GM19025 (cell line): ENCODE results near the gene KATNAL1.

ENCODE experiments used
- ATAC-seq: cut with Tn5 transposase; IDR thresholded peaks from one replicate; pipeline ENCODE4 v1.9.1; 2021; ENCODE audit warnings: mild to moderate bottlenecking, low read depth, moderate library complexity; ENCODE audit not compliant: unreplicated experiment

KATNAL1 gene

DNA sequence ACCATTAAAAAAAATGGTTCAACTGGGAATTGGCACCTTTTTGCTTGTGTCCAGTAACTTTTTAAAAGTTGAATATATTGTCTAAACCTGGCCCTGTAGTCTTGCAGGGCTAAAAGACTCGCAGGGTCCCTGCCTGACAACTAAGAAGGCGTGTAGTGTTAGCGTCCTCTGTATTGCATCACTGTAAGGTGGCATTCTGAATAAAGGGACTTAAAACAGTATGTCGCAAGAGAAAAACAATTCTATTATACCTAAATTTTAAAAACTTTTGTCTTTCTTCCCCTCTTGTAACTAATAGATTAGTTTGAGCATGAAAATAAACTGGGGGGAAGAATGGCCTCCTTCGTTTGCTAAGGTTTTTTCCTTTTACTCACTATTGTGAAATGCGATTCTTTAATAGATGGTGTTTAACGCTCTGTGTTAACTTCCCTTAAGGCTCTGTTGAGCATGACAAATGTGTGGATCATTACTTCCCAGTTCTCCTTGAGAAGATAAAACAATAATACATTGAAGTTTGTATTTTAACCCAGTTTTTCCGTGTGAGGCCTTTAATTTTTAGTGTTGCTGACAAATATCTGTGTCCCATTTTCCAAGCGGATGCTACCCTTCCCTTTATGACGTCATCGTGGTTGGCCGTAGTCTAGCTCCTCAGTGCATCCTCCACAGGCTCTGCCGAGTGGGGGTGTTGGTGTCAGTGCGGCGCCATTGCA is 134.6 kb downstream of the KATNAL1 start:
- ATAC-seq, result no peak

DNA sequence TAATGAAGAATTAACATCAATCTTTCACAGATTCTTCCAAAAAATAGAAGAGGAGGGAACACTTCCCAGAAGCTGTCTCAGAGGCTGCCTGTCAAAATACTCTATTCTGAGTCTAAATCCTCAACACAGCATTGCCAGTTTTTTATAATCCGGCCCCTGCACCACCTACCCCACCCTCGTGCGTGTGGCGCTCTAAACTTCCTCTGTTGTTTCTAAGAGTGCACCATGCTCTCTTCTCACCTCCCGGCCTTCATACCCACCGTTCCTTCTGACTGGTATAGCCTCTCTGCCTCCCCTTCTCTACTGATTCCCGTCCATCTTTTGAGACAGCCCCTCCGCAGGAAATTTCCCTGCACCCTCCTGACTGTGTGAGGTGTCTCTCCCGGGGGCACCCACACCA is 136.8 kb downstream of the KATNAL1 start:
- no peak for ATAC-seq

DNA sequence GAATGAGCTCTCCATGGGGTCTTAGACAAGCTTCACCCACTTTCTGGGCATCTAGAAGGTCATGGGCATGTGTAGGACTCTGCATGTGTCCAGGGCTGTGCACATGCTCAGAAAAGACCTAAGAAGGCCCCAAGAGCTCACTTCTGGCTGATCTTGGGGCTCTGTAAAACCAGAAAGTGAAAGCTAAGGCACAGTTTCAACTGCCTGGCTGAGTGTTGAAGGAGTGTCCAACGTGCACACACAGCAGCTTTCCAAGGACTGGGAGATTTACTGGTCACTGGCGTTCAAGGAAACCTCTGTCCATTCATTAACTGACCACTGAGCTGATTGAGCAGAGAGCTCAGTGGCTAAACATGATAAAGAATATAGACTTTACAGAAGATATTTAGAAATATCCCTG is 137.9 kb downstream of the KATNAL1 start:
- ATAC-seq, result no peak

DNA sequence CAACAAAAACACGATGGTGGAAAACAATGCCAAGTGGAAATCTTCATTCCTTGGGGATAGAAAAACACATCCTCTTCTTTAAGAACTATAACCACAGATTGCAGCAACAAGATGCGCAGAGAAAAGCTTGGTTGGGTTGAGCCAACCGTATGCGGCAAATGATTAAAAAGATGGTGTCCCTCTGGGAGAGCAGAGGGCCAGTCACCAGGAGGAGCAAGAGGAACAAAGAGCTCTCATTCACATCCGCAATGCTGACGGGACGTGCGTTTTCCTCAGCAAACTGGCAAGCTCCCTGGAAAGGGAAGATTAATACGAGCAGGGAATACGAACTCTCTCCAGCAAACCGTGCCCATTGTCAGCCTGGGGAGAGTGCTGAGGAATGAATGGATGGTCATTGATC is 141.6 kb downstream of the KATNAL1 start:
- ATAC-seq, result no peak

DNA sequence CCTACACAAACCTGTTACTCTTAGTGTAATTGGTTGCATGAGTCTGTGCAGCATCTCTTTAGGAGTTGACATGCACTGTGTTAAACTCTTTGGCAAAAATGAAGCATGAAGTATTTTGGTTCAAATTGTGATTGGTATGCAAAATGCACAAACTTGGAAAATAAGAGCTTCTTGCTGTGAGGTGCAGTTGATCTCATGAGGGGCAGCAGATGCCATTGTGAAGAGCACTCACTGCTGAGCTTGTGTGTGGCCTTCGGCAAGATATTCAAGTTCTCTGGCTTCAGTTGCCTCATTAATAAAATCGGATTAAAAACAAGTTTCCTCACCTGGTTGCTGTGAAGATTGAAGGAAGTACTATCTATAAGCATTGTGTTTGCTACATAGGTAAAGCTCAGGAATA is 142.3 kb downstream of the KATNAL1 start:
- ATAC-seq, result no peak

DNA sequence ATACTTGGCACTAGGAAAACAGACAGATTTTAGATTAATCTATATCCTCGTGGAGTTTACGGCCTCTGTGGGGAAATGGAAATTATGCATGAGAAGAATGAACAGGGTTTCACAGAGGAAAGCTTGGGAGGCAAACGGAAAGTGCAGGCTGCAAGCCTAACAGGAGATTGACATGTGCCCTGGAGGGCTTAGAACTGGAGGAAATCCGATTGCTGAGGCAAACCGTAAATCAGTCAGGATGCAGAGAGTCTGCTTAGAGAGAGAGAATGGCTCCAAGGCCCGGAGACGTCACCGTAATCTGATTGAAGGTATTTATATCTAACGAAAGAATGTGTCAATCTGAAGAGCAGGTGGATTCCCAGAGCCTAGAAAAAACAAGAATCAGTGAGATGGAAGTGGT is 143.2 kb downstream of the KATNAL1 start:
- no peak for ATAC-seq

DNA sequence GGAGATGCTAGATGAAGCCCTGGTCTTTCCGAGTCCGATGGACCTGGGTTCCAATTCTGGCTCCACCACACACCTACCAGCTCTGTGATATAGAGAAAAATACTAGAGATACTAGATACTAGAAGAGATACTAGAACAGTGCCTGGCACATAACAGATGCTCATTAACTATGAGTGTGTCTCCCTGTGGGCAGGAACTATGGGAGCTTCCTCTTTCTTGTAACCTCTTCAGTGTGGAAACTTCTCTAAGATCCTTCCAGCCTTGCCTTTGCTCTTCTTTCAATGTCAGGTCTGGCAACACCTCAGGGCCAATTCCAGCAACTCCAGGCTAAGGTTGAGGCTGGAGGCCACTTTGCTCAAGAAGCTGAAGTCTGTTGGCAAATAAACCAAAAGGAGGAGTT is 143.9 kb downstream of the KATNAL1 start:
- no peak for ATAC-seq

DNA sequence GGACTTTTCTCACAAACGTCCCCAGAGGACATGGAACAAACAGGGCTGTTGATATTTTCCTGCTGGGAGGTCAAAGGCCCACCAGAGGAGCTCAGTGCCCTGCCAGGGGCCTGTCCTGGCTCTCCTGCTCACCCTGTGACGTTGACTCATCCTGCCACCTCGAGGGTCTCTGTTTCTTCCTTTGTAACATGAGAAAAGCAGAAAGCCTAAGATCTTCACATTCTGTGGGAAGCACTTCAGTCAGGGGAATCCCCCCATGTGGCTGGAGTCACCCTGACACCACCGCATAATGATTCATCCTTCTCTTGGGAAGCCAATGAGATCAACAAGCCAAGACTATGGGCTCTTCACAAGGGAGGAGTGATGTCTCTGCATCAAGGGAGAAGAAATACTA is 147.9 kb downstream of the KATNAL1 start:
- no peak for ATAC-seq

DNA sequence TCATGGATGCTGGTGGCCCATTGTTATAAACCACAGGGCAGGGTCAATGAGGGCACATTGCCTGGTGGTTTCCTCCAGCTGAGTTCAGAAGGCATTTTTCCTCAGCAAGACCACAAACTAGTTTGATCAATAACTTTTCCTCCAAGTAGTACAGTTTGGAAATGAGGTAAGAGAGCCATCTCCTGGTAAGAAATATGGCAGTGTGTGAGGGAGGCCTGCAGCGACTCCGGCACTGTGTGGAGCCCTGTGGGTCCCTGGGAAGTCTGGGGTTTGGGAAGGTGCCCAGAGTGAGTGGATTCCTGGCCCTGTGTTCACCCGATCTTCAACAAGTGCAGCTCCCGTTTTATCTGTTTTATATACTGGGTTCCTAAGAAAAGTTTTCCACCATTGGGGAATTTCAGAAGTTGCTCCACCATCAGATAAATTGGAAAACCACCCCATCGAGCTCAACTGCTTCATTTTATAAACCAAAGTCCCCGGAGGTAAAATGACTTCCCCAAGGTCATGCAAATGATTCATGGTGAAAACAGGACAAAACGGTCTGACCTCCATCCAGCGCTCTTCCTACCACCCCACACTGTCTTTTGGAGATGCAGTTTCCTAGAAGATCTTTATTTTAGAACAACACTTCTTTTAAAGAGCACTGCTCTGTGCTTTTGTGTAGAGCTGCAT is 148.4 kb downstream of the KATNAL1 start:
- no peak for ATAC-seq

DNA sequence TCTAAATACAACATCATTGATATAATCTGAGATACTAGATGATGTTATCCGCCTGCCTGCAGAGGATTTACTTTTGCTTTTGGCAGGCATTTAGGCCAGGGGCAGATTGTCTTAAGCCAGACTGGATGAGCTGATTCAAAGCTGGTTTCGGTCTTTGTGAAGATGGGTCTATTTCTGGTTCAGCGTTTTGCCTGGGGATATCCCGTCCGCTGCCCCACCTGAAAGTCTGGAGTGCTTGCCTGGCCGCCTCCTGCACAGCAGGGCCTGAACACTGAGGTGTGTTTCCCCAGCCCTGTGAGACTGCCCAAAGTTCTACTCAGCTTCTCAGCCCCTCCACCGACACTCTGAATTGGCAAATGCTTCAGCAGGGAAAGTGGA is 149.7 kb downstream of the KATNAL1 start:
- ATAC-seq, result peak; percentile 70

DNA sequence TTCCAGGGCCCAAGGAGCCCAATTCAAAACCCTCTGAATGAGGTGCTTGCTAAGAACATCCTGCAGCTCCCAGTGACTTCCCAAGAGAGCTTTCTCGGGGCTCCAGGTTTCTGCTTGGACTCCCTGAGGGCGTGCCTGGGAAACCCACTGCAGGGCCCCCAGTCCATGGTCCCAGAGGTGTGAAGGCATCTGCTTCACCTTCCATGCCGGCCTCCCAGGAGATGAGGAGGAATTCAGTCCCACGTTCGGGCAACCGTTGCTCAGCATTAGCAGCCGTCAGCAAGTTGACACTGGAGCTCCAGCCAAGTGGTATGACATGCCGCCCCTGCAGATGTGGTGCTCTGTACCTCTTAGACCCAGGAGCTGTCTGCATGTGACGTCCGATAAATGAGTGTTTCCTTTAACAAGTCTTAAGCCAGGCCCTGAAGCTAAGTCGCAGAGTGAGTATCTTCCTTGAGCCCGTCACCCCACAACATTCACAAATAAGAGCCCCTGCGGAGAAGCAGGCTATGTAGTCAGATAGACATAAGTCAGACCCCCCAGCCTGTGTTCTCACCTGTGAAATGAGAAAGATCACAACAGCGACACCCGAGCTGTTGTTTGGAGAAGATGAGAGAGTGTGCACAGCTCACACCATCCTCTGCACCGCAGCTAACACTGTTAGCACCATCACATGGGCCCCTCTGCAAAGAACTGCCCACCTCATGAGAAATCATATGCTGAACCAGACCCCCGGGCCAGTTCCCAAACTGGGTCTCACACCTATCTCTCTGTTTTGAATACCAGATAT is 150.3 kb downstream of the KATNAL1 start:
- peak; percentile 9 for ATAC-seq

DNA sequence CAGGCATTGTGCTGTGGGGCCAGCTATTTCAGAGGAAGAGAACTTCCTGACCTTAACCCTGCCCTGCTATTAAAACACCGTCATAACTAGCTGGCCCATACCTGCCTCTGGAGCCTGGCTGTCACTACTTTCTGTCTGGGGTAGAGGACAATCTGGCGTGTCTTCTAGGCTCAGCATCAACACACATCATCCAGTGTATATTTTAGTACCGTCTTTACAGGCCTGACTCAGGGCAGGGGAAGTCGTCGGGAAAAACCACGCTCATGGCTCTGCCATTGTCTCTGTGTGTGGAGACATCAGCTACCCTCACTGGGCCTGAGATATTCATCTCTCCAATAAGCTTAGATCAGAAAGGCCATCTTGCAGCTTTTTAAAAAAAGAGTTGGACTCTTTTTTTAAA is 151.1 kb downstream of the KATNAL1 start:
- ATAC-seq, result no peak

DNA sequence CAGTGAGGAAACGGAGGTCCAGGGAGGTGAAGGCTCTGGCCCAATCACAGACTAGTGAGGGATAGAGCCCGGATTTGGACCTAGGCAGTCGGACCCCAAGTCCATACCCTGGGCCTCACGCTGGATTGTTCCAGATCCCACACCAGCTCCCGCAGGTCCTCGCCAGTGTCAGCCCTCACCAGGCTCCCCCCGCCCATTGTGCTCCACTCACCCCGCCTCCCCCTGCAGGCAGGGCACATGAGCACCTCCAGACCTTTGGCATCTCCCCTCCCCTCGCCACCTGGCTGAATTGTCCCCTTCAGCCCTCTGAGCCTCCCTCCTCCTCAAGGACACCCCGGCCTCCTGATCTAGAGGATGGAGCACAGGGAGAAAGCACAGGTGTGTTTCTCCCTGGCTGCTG is 152.4 kb downstream of the KATNAL1 start:
- ATAC-seq, result no peak

DNA sequence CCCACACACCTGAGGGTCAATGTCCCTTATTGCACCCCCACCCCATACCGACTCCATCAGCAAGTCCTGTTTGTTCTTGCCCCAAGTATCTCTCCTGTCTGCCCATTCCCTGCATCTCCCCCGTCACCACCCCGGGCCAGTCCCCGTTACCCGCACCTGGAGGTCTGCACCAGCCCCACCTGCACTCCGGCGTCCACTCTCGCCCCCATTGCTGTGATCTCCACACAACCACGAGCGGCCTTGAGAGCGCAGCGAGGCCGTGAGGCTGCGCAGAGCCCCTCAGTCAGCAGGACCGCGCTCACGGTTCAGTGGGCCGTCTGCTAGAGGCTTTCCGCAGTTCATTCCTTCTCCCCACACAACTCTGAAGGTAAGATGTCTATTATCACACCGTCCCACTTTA is 152.8 kb downstream of the KATNAL1 start:
- no peak for ATAC-seq

DNA sequence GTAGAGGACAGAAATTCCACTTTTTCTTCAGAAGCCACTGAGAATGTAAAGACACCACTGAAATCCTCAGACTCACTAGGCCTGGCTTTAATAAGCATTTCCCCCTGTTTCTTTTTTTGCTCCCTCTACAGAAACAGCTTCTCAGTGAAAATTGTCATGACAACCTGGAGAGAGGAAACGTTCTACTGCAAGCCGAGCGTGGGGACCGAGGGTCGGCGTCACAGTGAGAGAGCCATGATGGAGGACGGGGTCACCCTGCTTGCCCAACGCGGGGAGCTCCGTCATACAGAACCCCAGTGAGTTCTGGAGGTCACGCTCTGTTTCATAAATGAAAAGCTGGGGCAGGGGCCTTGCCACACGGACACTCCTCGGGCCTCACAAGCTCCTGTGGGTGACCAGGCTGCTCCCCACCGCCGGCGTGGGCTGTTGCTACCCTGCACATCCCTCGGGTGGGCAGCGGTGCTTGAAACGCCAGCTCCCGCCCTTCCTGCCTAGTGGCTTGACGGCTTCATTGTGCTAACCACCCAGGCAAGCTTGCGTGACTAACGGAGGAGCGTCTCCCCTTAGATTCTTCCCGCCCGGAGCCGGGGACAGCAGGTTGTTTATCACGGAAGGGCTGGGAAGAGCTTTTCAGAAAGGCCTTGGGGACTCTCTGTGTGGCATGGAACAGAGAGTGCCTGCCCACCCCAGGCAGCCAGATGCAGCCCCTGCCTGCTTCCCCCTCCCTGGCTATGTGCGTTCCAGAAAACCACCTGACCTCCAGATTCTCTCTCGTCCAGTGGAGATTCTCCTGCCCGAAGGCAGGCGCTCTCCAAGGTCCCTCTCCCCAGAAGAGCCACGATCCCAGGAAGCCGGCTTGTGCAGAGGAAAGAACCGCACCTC is 153.6 kb downstream of the KATNAL1 start:
- ATAC-seq, result no peak
